Prostate gland (tissue), 2 donors: ENCODE measurements around the gene LIN7B. TPM values are rescaled to one million over a fixed set of nuclear protein-coding genes. Genes with fewer than 3 reads are reported as not detected.

Source experiments
- DNase-seq: peaks from one replicate; pipeline ENCODE4 v3.0.0-alpha.2; 2019; ENCODE audit warnings: low spot score
- H3K27ac ChIP-seq, 2 donors: fragments of 200-600 bp; sonication (generic); 2 replicates each; pipeline ENCODE4 v1.5.1; 2017 to 2019
- H3K27me3 ChIP-seq: fragments of 200-600 bp; sonication (generic); replicated peaks from 2 replicates; pipeline ENCODE4 v1.5.1; 2019; ENCODE audit not compliant: insufficient read depth
- H3K36me3 ChIP-seq, 2 donors: fragments of 200-600 bp; sonication (generic); 1 replicate in 1 of 2; 2 replicates in 1 of 2; pipeline versions ENCODE4 v1.5.1 to v1.8.1; 2017 to 2019
- H3K4me1 ChIP-seq: fragments of 200-600 bp; sonication (generic); replicated peaks from 2 replicates; pipeline ENCODE4 v1.5.1; 2019
- H3K4me3 ChIP-seq, 2 donors: fragments of 200-600 bp; sonication (generic); 2 replicates each; pipeline ENCODE4 v1.5.1; 2017 to 2019
- H3K9me3 ChIP-seq: fragments of 200-600 bp; sonication (generic); 2 replicates; pipeline ENCODE4 v1.5.1; 2017
- POLR2A ChIP-seq: fragments of 450-650 bp; IDR thresholded peaks from one replicate; pipeline ENCODE4 v1.6.1; 2016; ENCODE audit warnings: antibody characterized with exemption, mild to moderate bottlenecking
- POLR2AphosphoS5 ChIP-seq: sonication (generic); formaldehyde crosslinking; IDR thresholded peaks from one replicate; pipeline ENCODE4 v1.6.1; 2017; ENCODE audit warnings: antibody characterized with exemption
- WGBS: methylation state at CpG from one replicate; pipeline ENCODE4 v1.1.5; 2018; 5-methylcytosine and 5-hydroxymethylcytosine counted together
- intact Hi-C: fragments of 100-400 bp; cut with DNase I; formaldehyde crosslinking; loops from one replicate; pipeline ENCODE4 v1.14.2; 2022
- small RNA-seq, 2 donors: library from RNA; depleted of rRNA; stranded (forward); fragments of <200 nt; gene quantifications; one replicate each; pipeline ENCODE3, GENCODE V24; 2016
- total RNA-seq, 2 donors: library from RNA; depleted of rRNA; stranded (reverse); fragments of >200 nt; gene quantifications; one replicate each; pipeline ENCODE4 v1.1.0, GENCODE V29; 2016
- TF ChIP-seq, protein P1 (sequence below), 4 experiments: fragments of 200-600 bp in 2 of 4; fragments of 450-650 bp in 2 of 4; sonication (generic) in 2 of 4; IDR thresholded peaks; 1 replicate in 3 of 4; 2 replicates in 1 of 4; pipeline ENCODE4 v1.5.1; 2016 to 2019; ENCODE audit warnings: antibody characterized with exemption in 4 of 4, mild to moderate bottlenecking in 2 of 4, moderate library complexity in 2 of 4

Gene LIN7B
- total RNA-seq, 2 donors from 2014 or later = 31.2 to 64.3 TPM

DNA sequence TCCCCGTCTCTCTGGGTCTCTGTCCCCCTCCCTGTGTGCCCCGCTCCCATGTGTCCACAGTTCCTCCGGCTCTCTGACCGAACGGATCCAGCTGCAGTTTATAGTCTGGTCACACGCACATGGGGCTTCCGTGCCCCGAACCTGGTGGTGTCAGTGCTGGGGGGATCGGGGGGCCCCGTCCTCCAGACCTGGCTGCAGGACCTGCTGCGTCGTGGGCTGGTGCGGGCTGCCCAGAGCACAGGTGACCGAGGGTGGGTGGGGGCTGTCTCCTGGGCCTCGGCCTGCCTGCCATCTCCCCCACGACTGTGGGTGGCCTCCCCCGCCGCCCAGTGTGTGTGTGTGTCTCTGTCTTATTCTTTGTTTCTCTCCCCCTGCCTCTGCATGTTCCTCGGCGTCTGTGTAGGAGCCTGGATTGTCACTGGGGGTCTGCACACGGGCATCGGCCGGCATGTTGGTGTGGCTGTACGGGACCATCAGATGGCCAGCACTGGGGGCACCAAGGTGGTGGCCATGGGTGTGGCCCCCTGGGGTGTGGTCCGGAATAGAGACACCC lies 53.8 kb downstream of the LIN7B start:
- intact Hi-C loops = no loop called here
- Histone ChIP-seq H3K4me1 (peaks cover 11% of the 10 kb centered on the region), H3K36me3 (peaks cover 9 to 13% of the 10 kb centered on the region in 2 donors), H3K27me3 (no peaks in the 10 kb centered on the region), H3K27ac (no peak overlapping the region), H3K4me3 (no peak overlapping the region), H3K9me3 (no peaks in the 10 kb centered on the region)
- TF ChIP-seq POLR2AphosphoS5 (no peak), POLR2A (no peak)
- TF ChIP-seq, protein P1, sequence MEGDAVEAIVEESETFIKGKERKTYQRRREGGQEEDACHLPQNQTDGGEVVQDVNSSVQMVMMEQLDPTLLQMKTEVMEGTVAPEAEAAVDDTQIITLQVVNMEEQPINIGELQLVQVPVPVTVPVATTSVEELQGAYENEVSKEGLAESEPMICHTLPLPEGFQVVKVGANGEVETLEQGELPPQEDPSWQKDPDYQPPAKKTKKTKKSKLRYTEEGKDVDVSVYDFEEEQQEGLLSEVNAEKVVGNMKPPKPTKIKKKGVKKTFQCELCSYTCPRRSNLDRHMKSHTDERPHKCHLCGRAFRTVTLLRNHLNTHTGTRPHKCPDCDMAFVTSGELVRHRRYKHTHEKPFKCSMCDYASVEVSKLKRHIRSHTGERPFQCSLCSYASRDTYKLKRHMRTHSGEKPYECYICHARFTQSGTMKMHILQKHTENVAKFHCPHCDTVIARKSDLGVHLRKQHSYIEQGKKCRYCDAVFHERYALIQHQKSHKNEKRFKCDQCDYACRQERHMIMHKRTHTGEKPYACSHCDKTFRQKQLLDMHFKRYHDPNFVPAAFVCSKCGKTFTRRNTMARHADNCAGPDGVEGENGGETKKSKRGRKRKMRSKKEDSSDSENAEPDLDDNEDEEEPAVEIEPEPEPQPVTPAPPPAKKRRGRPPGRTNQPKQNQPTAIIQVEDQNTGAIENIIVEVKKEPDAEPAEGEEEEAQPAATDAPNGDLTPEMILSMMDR (IDR thresholded peaks at IDR 0.05) = no peak
- no peak for DNase-seq
- 77% methylated on average over 25 of the region's 25 CpGs for WGBS

Small RNA genes within 50 kb of the gene (small RNA-seq; reads per million reads assigned to genes)
- 0 reads per million in 2 donors for gene RN7SL708P

Other genes starting within 250 kb of the LIN7B start
- 10 to 100 TPM in 1 of 2 donors, 1 to 10 TPM in 1; 9.4 to 22.9 TPM for gene PLEKHA4, start 245.8 kb upstream of the LIN7B start, total RNA-seq
- gene PPP1R15A, start 241.9 kb upstream of the LIN7B start, total RNA-seq = 10 to 100 TPM; 35.1 to 49.0 TPM
- 10 to 100 TPM in 1 of 2 donors, not detected in 1; 10.7 TPM for gene TULP2, start 215.6 kb upstream of the LIN7B start, total RNA-seq
- 100 to 1,000 TPM; 432 to 441 TPM for gene NUCB1, start 214.1 kb upstream of the LIN7B start, total RNA-seq
- gene DHDH, start 180.7 kb upstream of the LIN7B start, total RNA-seq = 10 to 100 TPM in 1 of 2 donors, 1 to 10 TPM in 1; 4.6 to 12.6 TPM
- gene BAX, start 159.5 kb upstream of the LIN7B start, total RNA-seq = 10 to 100 TPM; 52.1 to 62.3 TPM
- gene FTL, start 149.1 kb upstream of the LIN7B start, total RNA-seq = 1,000 to 10,000 TPM; 1,764 to 2,124 TPM
- gene GYS1, start 121.1 kb upstream of the LIN7B start, total RNA-seq = 10 to 100 TPM; 47.3 to 52.0 TPM
- gene RUVBL2, start 120.5 kb upstream of the LIN7B start, total RNA-seq = 100 to 1,000 TPM; 110 to 126 TPM
- 1 to 10 TPM in 1 of 2 donors, not detected in 1; 5.2 TPM for gene LHB, start 97.3 kb upstream of the LIN7B start, total RNA-seq
- gene CGB3, start 90.0 kb upstream of the LIN7B start, total RNA-seq = not detected
- not detected for gene CGB2, start 82.5 kb upstream of the LIN7B start, total RNA-seq
- gene CGB1, start 77.5 kb upstream of the LIN7B start, total RNA-seq = not detected
- gene CGB5, start 70.5 kb upstream of the LIN7B start, total RNA-seq = not detected
- gene CGB8, start 65.3 kb upstream of the LIN7B start, total RNA-seq = not detected
- gene CGB7, start 56.6 kb upstream of the LIN7B start, total RNA-seq = 1 to 10 TPM; 2.0 to 2.1 TPM
- gene NTF4, start 49.6 kb upstream of the LIN7B start, total RNA-seq = 10 to 100 TPM in 1 of 2 donors, 1 to 10 TPM in 1; 7.0 to 24.4 TPM
- gene KCNA7, start 41.7 kb upstream of the LIN7B start, total RNA-seq = not detected
- gene SNRNP70, start 28.9 kb upstream of the LIN7B start, total RNA-seq = 100 to 1,000 TPM; 318 to 391 TPM
- 10 to 100 TPM in 1 of 2 donors, 1 to 10 TPM in 1; 2.2 to 11.1 TPM for gene C19orf73, start 4.8 kb downstream of the LIN7B start, total RNA-seq
- 10 to 100 TPM; 12.3 to 18.2 TPM for gene PPFIA3, start 5.2 kb downstream of the LIN7B start, total RNA-seq
- 1 to 10 TPM; 3.8 to 6.7 TPM for gene HRC, start 41.0 kb downstream of the LIN7B start, total RNA-seq
- gene TRPM4, start 43.4 kb downstream of the LIN7B start, total RNA-seq = 100 to 1,000 TPM in 1 of 2 donors, 10 to 100 TPM in 1; 99.0 to 126 TPM
- 1 to 10 TPM in 1 of 2 donors, under 1 TPM in 1; 0.59 to 4.3 TPM for gene SLC6A16, start 210.8 kb downstream of the LIN7B start, total RNA-seq
- 10 to 100 TPM in 1 of 2 donors, 1 to 10 TPM in 1; 9.5 to 21.4 TPM for gene CD37, start 221.0 kb downstream of the LIN7B start, total RNA-seq
- 10 to 100 TPM; 17.0 to 28.0 TPM for gene TEAD2, start 248.0 kb downstream of the LIN7B start, total RNA-seq
- gene DKKL1, start 249.5 kb downstream of the LIN7B start, total RNA-seq = 10 to 100 TPM in 1 of 2 donors, 1 to 10 TPM in 1; 1.0 to 17.8 TPM